HCT116 (cell line): ENCODE results near the gene YDJC. TPM values are rescaled to one million over a fixed set of nuclear protein-coding genes. Genes with fewer than 3 reads are reported as not detected.

Experiments
- ATAC-seq: fragments of 200-7000 bp; cut with Tn5 transposase; 2 replicates; pipeline ENCODE4 v1.9.1; 2020; ENCODE audit warnings: mild to moderate bottlenecking, moderate library complexity
- BruUV-seq: library from RNA; stranded (reverse); fragments of 400-500 nt; replicated peaks from 2 replicates; lab custom pipeline; 2021; lab: Mats Ljungman, UMichigan
- CTCF ChIA-PET: fragments of 300-600 bp; sonication (Branson Sonifier 250); formaldehyde crosslinking; loops from one replicate; lab custom pipeline; 2021; ENCODE audit warnings: antibody characterized with exemption; lab: Charles Lee
- POLR2A ChIA-PET: fragments of 300-600, 350-600 bp; sonication (Branson Sonifier 250); formaldehyde crosslinking; loops from one replicate; lab custom pipeline; 2021; ENCODE audit warnings: antibody characterized with exemption; lab: Charles Lee
- RAD21 ChIA-PET, 2 experiments: fragments of 300-600 bp; sonication (Branson Sonifier 250); formaldehyde crosslinking; loops; one replicate each; lab custom pipeline; 2023; ENCODE audit warnings: low total read pairs in 2 of 2; ENCODE audit not compliant: uncharacterized antibody in 2 of 2, unreplicated experiment in 2 of 2, low non-redundant PET in 1 of 2; lab: Charles Lee
- DNase-seq: peaks from one replicate; pipeline ENCODE4 v3.0.0-alpha.2; 2010; ENCODE audit warnings: low read depth, low spot score
- H2AFZ ChIP-seq: fragments of 200-600 bp; shearing (Covaris generic), sonication (generic); 2 replicates; pipeline ENCODE4 v1.6.1; 2017; ENCODE audit warnings: low read depth, mixed run types, mixed read lengths, antibody characterized with exemption, low read length; ENCODE audit not compliant: poor library complexity, severe bottlenecking
- H3K27ac ChIP-seq: 2 replicates; pipeline ENCODE4 v1.5.1; 2012; ENCODE audit warnings: low read depth, low read length
- H3K27me3 ChIP-seq: fragments of 200-600 bp; sonication (generic); 2 replicates; pipeline ENCODE4 v1.6.1; 2016; ENCODE audit warnings: mixed run types, low read length, mixed read lengths; ENCODE audit not compliant: insufficient read depth
- H3K36me3 ChIP-seq, 2 experiments: fragments of 200-500 bp in 1 of 2; fragments of 200-600 bp in 1 of 2; sonication (Bioruptor generic) in 1 of 2; sonication (generic) in 1 of 2; 2 replicates each; pipeline versions ENCODE4 v1.5.1 to v1.6.1; 2014 to 2016; ENCODE audit warnings: low read length in 2 of 2, inconsistent platforms in 1 of 2, mixed read lengths in 1 of 2, mixed run types in 1 of 2; ENCODE audit not compliant: insufficient read depth in 2 of 2, control insufficient read depth in 1 of 2
- H3K4me1 ChIP-seq, 2 experiments: fragments of 200-600 bp in 1 of 2; sonication (generic) in 1 of 2; 2 replicates each; pipeline versions ENCODE4 v1.5.1 to v1.6.1; 2012 to 2017; ENCODE audit warnings: low read length in 2 of 2, inconsistent platforms in 1 of 2, mild to moderate bottlenecking in 1 of 2, mixed read lengths in 1 of 2, mixed run types in 1 of 2, moderate library complexity in 1 of 2; ENCODE audit not compliant: insufficient read depth in 2 of 2, control insufficient read depth in 1 of 2
- H3K4me2 ChIP-seq: fragments of 200-600 bp; sonication (generic); 2 replicates; pipeline ENCODE4 v1.6.1; 2017; ENCODE audit warnings: mixed run types, low read length, mixed read lengths
- H3K4me3 ChIP-seq, 2 experiments: fragments of 200-600 bp in 1 of 2; sonication (generic) in 1 of 2; replicated peaks in 1 of 2; 2 replicates each; pipeline ENCODE4 v1.5.1; 2011 to 2016; ENCODE audit warnings: low read length in 2 of 2, control low read depth in 1 of 2, low read depth in 1 of 2, mild to moderate bottlenecking in 1 of 2, mixed read lengths in 1 of 2, mixed run types in 1 of 2
- H3K79me2 ChIP-seq: fragments of 200-600 bp; sonication (generic); 2 replicates; pipeline ENCODE4 v1.6.1; 2017; ENCODE audit warnings: mild to moderate bottlenecking, mixed run types, low read length, moderate library complexity, mixed read lengths; ENCODE audit not compliant: insufficient read depth
- H3K9ac ChIP-seq: fragments of 200-600 bp; sonication (generic); 2 replicates; pipeline ENCODE4 v1.6.1; 2016; ENCODE audit warnings: low read length, mixed read lengths
- H3K9me2 ChIP-seq: fragments of 200-600 bp; sonication (generic), shearing (Covaris generic); 2 replicates; pipeline ENCODE4 v1.6.1; 2017; ENCODE audit warnings: mixed run types, mild to moderate bottlenecking, moderate library complexity; ENCODE audit not compliant: insufficient read depth
- H3K9me3 ChIP-seq, 2 experiments: fragments of 200-500 bp in 1 of 2; fragments of 200-600 bp in 1 of 2; sonication (Bioruptor generic) in 1 of 2; sonication (generic) in 1 of 2; 2 replicates each; pipeline ENCODE4 v1.6.1; 2014 to 2017; ENCODE audit warnings: low read length in 2 of 2, mixed read lengths in 2 of 2, inconsistent platforms in 1 of 2, low read depth in 1 of 2, mild to moderate bottlenecking in 1 of 2, mixed run types in 1 of 2, moderate library complexity in 1 of 2; ENCODE audit not compliant: control insufficient read depth in 1 of 2, insufficient read depth in 1 of 2
- H4K20me1 ChIP-seq: fragments of 200-600 bp; sonication (generic), shearing (Covaris generic); 2 replicates; pipeline ENCODE4 v1.6.1; 2017; ENCODE audit warnings: mixed run types, mild to moderate bottlenecking, moderate library complexity; ENCODE audit not compliant: insufficient read depth
- CBX3 ChIP-seq: IDR thresholded peaks from 2 replicates; pipeline ENCODE4 v1.6.1; 2012; ENCODE audit warnings: low read depth
- EGR1 ChIP-seq: IDR thresholded peaks from 2 replicates; pipeline ENCODE4 v1.6.1; 2012; ENCODE audit warnings: low read depth
- ELF1 ChIP-seq: IDR thresholded peaks from 2 replicates; pipeline ENCODE4 v1.6.1; 2012; ENCODE audit warnings: low read depth, borderline replicate concordance
- EZH2 ChIP-seq: fragments of 200-600 bp; sonication (generic); IDR thresholded peaks from 2 replicates; pipeline ENCODE4 v1.6.1; 2017; ENCODE audit warnings: antibody characterized with exemption, mixed run types
- EZH2phosphoT487 ChIP-seq: fragments of 200-600 bp; IDR thresholded peaks from 2 replicates; pipeline ENCODE4 v1.6.1; 2018; ENCODE audit warnings: antibody characterized with exemption, borderline replicate concordance
- FOSL1 ChIP-seq: IDR thresholded peaks from 2 replicates; pipeline ENCODE4 v1.6.1; 2012; ENCODE audit warnings: low read depth
- POLR2A ChIP-seq: IDR thresholded peaks from 2 replicates; pipeline ENCODE4 v1.7.0; 2011; ENCODE audit warnings: borderline replicate concordance; ENCODE audit not compliant: insufficient read depth, insufficient read length; ENCODE audit errors: extremely low read depth
- RAD21 ChIP-seq: IDR thresholded peaks from 2 replicates; pipeline ENCODE4 v1.6.1; 2012; ENCODE audit warnings: low read depth, mild to moderate bottlenecking
- REST ChIP-seq: IDR thresholded peaks from 2 replicates; pipeline ENCODE4 v1.6.1; 2012; ENCODE audit warnings: low read depth
- SRF ChIP-seq: IDR thresholded peaks from 2 replicates; pipeline ENCODE4 v1.6.1; 2012; ENCODE audit warnings: low read depth
- TCF7L2 ChIP-seq: IDR thresholded peaks from 2 replicates; pipeline ENCODE4 v1.7.0; 2011; ENCODE audit warnings: borderline replicate concordance, inconsistent platforms; ENCODE audit not compliant: insufficient read depth, insufficient read length; ENCODE audit errors: extremely low read depth
- YY1 ChIP-seq: IDR thresholded peaks from 2 replicates; pipeline ENCODE4 v1.6.1; 2011; ENCODE audit warnings: low read length, low read depth, moderate library complexity, mild to moderate bottlenecking; ENCODE audit not compliant: insufficient replicate concordance; ENCODE audit errors: extremely low read depth
- ZFX ChIP-seq: fragments of 450-650 bp; IDR thresholded peaks from 2 replicates; pipeline ENCODE4 v1.6.1; 2017
- ZNF274 ChIP-seq: fragments of 200-500 bp; sonication (Bioruptor generic); IDR thresholded peaks from 2 replicates; pipeline ENCODE4 v1.6.1; 2014; ENCODE audit warnings: mild to moderate bottlenecking, low read depth, low read length, inconsistent platforms
- intact Hi-C: fragments of 100-400 bp; cut with micrococcal nuclease; formaldehyde crosslinking; loops from 2 replicates; pipeline ENCODE4 v1.10.0; 2022
- total RNA-seq: library from RNA; stranded (reverse); gene quantifications from one replicate; pipeline ENCODE4 v1.2.1, GENCODE V29; 2021; ENCODE audit not compliant: unreplicated experiment
- TF ChIP-seq, protein P1 (sequence below): IDR thresholded peaks from 2 replicates; pipeline ENCODE4 v1.6.1; 2012
- TF ChIP-seq, protein P2 (sequence below): IDR thresholded peaks from 2 replicates; pipeline ENCODE4 v1.6.1; 2011; ENCODE audit warnings: mild to moderate bottlenecking, low read length, moderate library complexity; ENCODE audit not compliant: insufficient replicate concordance; ENCODE audit errors: extremely low read depth

Gene YDJC
- total RNA-seq, 1 experiment from 2014 or later: 78.3 TPM

- Histone ChIP-seq H2AFZ (no peak overlapping the region), H3K9me2 (no peaks in the 10 kb centered on the region), H3K4me1 (peaks cover 7 to 28% of the 10 kb centered on the region in 2 experiments; a peak in 3 of 4 replicates), H3K27ac (no peak overlapping the region), H3K79me2 (no peaks in the 10 kb centered on the region), H3K4me2 (no peak overlapping the region), H3K27me3 (no peaks in the 10 kb centered on the region), H4K20me1 (no peaks in the 10 kb centered on the region), H3K4me3 (no peak overlapping the region), H3K36me3 (no peaks in the 10 kb centered on the region), H3K9me3 (no peaks in the 10 kb centered on the region), H3K9ac (no peak overlapping the region)
- DNase-seq: no peak
- ChIA-PET CTCF (no interaction called here), RAD21 (no interaction called here), POLR2A (no interaction called here)
- ATAC-seq: no peak
- no TSS peak for BruUV-seq
- TF ChIP-seq EZH2 (no peak), EZH2phosphoT487 (no peak), REST (no peak), ELF1 (no peak), SRF (no peak), POLR2A (no peak), ZFX (no peak), CBX3 (no peak), FOSL1 (no peak), TCF7L2 (no peak), EGR1 (no peak), ZNF274 (no peak), YY1 (no peak), RAD21 (no peak)
- TF ChIP-seq, protein P1, sequence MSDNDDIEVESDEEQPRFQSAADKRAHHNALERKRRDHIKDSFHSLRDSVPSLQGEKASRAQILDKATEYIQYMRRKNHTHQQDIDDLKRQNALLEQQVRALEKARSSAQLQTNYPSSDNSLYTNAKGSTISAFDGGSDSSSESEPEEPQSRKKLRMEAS: no peak
- TF ChIP-seq, protein P2, sequence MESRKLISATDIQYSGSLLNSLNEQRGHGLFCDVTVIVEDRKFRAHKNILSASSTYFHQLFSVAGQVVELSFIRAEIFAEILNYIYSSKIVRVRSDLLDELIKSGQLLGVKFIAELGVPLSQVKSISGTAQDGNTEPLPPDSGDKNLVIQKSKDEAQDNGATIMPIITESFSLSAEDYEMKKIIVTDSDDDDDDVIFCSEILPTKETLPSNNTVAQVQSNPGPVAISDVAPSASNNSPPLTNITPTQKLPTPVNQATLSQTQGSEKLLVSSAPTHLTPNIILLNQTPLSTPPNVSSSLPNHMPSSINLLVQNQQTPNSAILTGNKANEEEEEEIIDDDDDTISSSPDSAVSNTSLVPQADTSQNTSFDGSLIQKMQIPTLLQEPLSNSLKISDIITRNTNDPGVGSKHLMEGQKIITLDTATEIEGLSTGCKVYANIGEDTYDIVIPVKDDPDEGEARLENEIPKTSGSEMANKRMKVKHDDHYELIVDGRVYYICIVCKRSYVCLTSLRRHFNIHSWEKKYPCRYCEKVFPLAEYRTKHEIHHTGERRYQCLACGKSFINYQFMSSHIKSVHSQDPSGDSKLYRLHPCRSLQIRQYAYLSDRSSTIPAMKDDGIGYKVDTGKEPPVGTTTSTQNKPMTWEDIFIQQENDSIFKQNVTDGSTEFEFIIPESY: no peak
- intact Hi-C loops: no loop called here
Observed at GRCh38 chr22:21660904-21661303, 31.1 kb upstream of the YDJC start.
